OCI-LY1 (cell line): Measurements from ENCODE around the gene TBL1X.

Experiments used
- H2AFZ ChIP-seq: fragments of 200-600 bp; sonication (generic), shearing (Covaris generic); 2 replicates; pipeline ENCODE4 v1.6.0; 2014; ENCODE audit warnings: antibody characterized with exemption, mild to moderate bottlenecking, low read length
- H3F3A ChIP-seq: fragments of 200-600 bp; sonication (generic), shearing (Covaris generic); 2 replicates; pipeline ENCODE4 v1.6.0; 2014; ENCODE audit warnings: mild to moderate bottlenecking, antibody characterized with exemption, low read length, moderate library complexity; ENCODE audit not compliant: insufficient read depth
- H3K27ac ChIP-seq: fragments of 200-600 bp; sonication (generic); 2 replicates; pipeline ENCODE4 v1.5.1; 2014; ENCODE audit warnings: low read length, mixed run types, mild to moderate bottlenecking, low read depth; ENCODE audit not compliant: poor library complexity, severe bottlenecking
- H3K27me3 ChIP-seq: fragments of 200-600 bp; sonication (generic); 2 replicates; pipeline ENCODE4 v1.6.0; 2014; ENCODE audit warnings: antibody characterized with exemption, mild to moderate bottlenecking, low read length, moderate library complexity; ENCODE audit not compliant: insufficient read depth
- H3K36me3 ChIP-seq: fragments of 200-600 bp; sonication (generic); 2 replicates; pipeline ENCODE4 v1.6.1; 2014; ENCODE audit warnings: mild to moderate bottlenecking, antibody characterized with exemption, low read length, moderate library complexity, mixed read lengths; ENCODE audit not compliant: insufficient read depth
- H3K4me1 ChIP-seq: fragments of 200-600 bp; sonication (generic); 2 replicates; pipeline ENCODE4 v1.5.1; 2014; ENCODE audit warnings: mild to moderate bottlenecking, low read length, moderate library complexity; ENCODE audit not compliant: insufficient read depth, severe bottlenecking
- H3K4me2 ChIP-seq: fragments of 200-600 bp; sonication (generic), shearing (Covaris generic); 2 replicates; pipeline ENCODE4 v1.6.1; 2014; ENCODE audit warnings: low read length
- H3K4me3 ChIP-seq: fragments of 200-600 bp; sonication (generic); 2 replicates; pipeline ENCODE4 v1.5.1; 2014; ENCODE audit warnings: low read length, low read depth, mild to moderate bottlenecking, mixed read lengths; ENCODE audit not compliant: poor library complexity, severe bottlenecking
- H3K79me2 ChIP-seq: fragments of 200-600 bp; shearing (Covaris generic); 2 replicates; pipeline ENCODE4 v1.6.1; 2016; ENCODE audit warnings: mixed run types, low read length, mixed read lengths; ENCODE audit not compliant: insufficient read depth
- H3K9ac ChIP-seq: fragments of 200-600 bp; sonication (generic), shearing (Covaris generic); 2 replicates; pipeline ENCODE4 v1.6.1; 2014; ENCODE audit warnings: mild to moderate bottlenecking, low read length, mixed read lengths
- H3K9me2 ChIP-seq: fragments of 200-600 bp; sonication (generic), shearing (Covaris generic); 2 replicates; pipeline ENCODE4 v1.6.1; 2014; ENCODE audit warnings: low read depth, mild to moderate bottlenecking, low read length, mixed read lengths
- H3K9me3 ChIP-seq: fragments of 200-600 bp; shearing (Covaris generic); 2 replicates; pipeline ENCODE4 v1.6.1; 2014; ENCODE audit warnings: low read length, mixed read lengths
- H4K20me1 ChIP-seq: fragments of 200-600 bp; sonication (generic), shearing (Covaris generic); 2 replicates; pipeline ENCODE4 v1.6.0; 2016; ENCODE audit warnings: mild to moderate bottlenecking, low read length; ENCODE audit not compliant: insufficient read depth
- EZH2 ChIP-seq: fragments of 200-600 bp; sonication (generic), shearing (Covaris generic); IDR thresholded peaks from 2 replicates; pipeline ENCODE4 v1.8.0; 2017; ENCODE audit warnings: borderline replicate concordance, mixed run types, mild to moderate bottlenecking, antibody characterized with exemption, low read length, moderate library complexity, mixed read lengths
- TF ChIP-seq, protein P1 (sequence below): fragments of 200-600 bp; sonication (generic), shearing (Covaris generic); IDR thresholded peaks from 2 replicates; pipeline ENCODE4 v1.5.1; 2017; ENCODE audit warnings: mild to moderate bottlenecking, antibody characterized with exemption, low read length, moderate library complexity, mixed read lengths

The TBL1X gene

DNA sequence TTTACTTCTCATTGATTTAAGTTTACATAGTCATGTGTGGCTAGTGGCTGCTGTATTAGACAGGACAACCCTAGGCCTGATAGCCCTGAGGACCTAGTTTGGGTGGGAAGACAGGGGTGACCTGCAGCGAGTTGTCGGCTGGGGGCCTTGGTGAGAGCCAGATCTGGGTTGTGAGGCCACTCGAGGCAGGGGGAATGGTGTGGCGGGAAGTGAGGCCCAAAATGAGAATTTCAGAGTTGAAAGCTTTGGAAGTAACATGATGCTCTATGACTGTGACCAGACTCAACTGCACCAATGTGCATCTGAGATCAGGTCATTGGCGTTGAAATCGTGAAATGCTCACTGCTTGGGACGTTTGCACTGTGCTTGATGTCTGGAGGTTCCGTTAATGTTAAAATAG is 72.9 kb downstream of the TBL1X start:
- Histone ChIP-seq H3K79me2 (0 out of 2 replicates have a peak, but pooled peaks cover 4% of the 10 kb centered on the region), H3K27ac (peak overlapping the region; percentile 79), H3K4me2 (no peak overlapping the region), H3K36me3 (peaks cover 13% of the 10 kb centered on the region), H3K9me2 (no peaks in the 10 kb centered on the region), H2AFZ (no peak overlapping the region), H3K4me3 (no peak overlapping the region), H4K20me1 (no peaks in the 10 kb centered on the region), H3K9ac (no peak overlapping the region), H3K4me1 (peaks cover 64% of the 10 kb centered on the region), H3F3A (no peaks in the 10 kb centered on the region), H3K9me3 (no peaks in the 10 kb centered on the region), H3K27me3 (no peaks in the 10 kb centered on the region)
- TF ChIP-seq, protein P1, sequence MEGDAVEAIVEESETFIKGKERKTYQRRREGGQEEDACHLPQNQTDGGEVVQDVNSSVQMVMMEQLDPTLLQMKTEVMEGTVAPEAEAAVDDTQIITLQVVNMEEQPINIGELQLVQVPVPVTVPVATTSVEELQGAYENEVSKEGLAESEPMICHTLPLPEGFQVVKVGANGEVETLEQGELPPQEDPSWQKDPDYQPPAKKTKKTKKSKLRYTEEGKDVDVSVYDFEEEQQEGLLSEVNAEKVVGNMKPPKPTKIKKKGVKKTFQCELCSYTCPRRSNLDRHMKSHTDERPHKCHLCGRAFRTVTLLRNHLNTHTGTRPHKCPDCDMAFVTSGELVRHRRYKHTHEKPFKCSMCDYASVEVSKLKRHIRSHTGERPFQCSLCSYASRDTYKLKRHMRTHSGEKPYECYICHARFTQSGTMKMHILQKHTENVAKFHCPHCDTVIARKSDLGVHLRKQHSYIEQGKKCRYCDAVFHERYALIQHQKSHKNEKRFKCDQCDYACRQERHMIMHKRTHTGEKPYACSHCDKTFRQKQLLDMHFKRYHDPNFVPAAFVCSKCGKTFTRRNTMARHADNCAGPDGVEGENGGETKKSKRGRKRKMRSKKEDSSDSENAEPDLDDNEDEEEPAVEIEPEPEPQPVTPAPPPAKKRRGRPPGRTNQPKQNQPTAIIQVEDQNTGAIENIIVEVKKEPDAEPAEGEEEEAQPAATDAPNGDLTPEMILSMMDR: no peak
- no peak for TF ChIP-seq EZH2

DNA sequence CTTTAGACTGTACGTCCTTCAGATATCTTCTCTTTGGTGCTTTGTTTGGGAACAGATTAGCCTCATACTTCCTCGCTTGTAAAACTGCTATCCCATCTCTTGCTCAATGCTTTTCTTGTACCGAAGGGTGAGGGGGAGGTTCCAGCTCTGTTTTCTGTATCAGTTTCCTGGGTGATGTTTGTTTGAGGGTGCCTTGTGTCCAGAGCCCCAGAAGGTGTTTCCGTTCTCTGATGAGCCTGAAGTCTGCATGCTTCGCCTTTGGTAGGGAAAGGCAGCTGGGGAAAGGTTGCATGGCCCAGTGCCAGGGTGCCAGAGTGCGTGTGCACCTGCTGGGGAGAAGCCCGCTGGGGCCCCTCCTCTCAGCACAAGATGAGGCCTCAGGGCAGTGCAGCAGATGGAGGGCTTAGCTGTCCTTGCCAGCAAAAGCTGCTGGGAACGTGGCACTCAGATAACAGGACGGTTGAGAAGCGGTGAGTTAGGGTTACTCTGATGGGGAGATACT is 73.7 kb downstream of the TBL1X start:
- 0 out of 2 replicates have a peak, but pooled peaks cover 4% of the 10 kb centered on the region for H3K79me2 ChIP-seq
- peak overlapping the region; percentile 25 for H3K4me3 ChIP-seq
- H2AFZ ChIP-seq: no peak overlapping the region
- no peaks in the 10 kb centered on the region for H3K9me2 ChIP-seq
- no peaks in the 10 kb centered on the region for H4K20me1 ChIP-seq
- H3K4me2 ChIP-seq: peak overlapping the region; percentile 48; the same call in 1 of the 2 replicates
- H3K9me3 ChIP-seq: no peaks in the 10 kb centered on the region
- peaks cover 13% of the 10 kb centered on the region for H3K36me3 ChIP-seq
- no peaks in the 10 kb centered on the region for H3K27me3 ChIP-seq
- H3F3A ChIP-seq: no peaks in the 10 kb centered on the region
- H3K27ac ChIP-seq: peak overlapping the region; percentile 79
- TF ChIP-seq, protein P1: no peak
- TF ChIP-seq EZH2: no peak
- no peak overlapping the region; the same call in 1 of the 2 replicates for H3K9ac ChIP-seq
- H3K4me1 ChIP-seq: peaks cover 56% of the 10 kb centered on the region

DNA sequence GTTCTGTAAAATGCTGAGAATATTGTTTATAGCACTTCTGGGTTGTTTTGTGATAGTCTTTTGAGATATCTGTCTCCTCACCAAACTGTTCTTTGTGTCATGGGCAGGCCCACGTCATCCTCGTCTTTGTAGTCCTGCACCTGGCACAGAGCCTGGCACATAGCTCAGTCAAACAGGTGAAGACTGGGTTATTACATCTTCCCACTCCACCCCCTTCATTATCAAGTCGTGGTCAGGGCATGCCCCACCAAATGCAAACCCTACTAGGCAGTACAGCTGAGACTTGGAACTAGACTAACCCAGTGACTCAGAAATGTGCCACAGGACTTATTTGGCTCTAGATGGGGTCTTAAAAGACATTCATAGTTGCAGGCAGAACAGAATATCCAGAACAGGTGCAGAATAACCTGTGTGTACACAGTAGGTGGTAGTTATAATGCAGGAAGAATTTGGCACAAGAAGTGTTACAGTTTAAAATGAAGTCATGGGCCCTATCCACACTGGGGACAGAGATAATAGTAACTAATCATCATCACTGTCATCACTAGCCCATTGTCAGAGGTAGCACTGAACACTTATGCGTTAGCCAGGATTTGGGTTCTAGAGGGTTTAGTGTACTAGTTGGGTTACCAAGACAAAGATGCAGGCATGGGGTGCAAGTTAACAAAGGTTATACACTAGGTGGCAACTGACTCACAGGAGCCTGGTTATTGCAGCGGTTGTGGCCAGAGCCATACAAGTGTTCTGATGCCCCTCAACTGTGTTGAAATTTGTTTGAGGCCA is 74.9 kb downstream of the TBL1X start:
- Histone ChIP-seq H3F3A (no peaks in the 10 kb centered on the region), H3K9me3 (no peaks in the 10 kb centered on the region), H3K79me2 (0 out of 2 replicates have a peak, but pooled peaks cover 4% of the 10 kb centered on the region), H3K9ac (no peak overlapping the region), H3K4me3 (no peak overlapping the region), H4K20me1 (no peaks in the 10 kb centered on the region), H3K27me3 (no peaks in the 10 kb centered on the region), H3K36me3 (peaks cover 13% of the 10 kb centered on the region), H3K4me1 (peaks cover 44% of the 10 kb centered on the region), H3K27ac (peak overlapping the region; percentile 79), H3K4me2 (no peak overlapping the region; the same call in 1 of the 2 replicates), H3K9me2 (no peaks in the 10 kb centered on the region), H2AFZ (no peak overlapping the region)
- no peak for TF ChIP-seq EZH2
- TF ChIP-seq, protein P1: no peak
